ENCODE data around the gene GNG4.
"Not testable (repeated sequence)": the region's sequence is repeated elsewhere in the genome, so short reads cannot be mapped to it uniquely, and the experiment has no call there.

DNA sequence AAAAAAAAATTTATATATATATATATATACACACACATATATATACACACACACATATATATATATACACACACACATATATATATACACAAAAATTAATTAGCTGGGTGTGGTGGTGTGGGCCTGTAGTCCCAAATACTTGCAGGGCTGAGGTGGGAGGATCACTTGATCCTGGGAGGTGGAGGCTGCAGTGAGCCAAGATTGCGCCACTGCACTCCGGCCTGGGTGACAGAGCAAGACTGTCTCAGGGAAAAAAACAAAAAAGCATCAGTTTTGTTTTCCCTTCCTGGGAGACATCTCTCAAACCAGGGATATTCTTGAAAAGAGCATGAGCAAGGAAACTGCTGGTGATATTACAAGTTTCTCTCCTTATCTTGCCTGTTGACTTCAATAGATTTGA lies 30.4 kb downstream of the GNG4 start:
- not testable (repeated sequence) for TF ChIP-seq POLR2AphosphoS5, POLR2A, TAF1 (IDR thresholded peaks at IDR 0.05; ENCODE audit: low read depth, low read length)
